IMR-90 (cell line): ENCODE results near the gene SMC1B. TPM values are rescaled to one million over a fixed set of nuclear protein-coding genes. Genes with fewer than 3 reads are reported as not detected.

Experiments
- ATAC-seq: fragments of 200-7000 bp; cut with Tn5 transposase; 2 replicates; pipeline ENCODE4 v1.9.1; 2020; ENCODE audit warnings: low read depth, mild to moderate bottlenecking, moderate library complexity
- BruUV-seq: library from RNA; stranded (reverse); fragments of 400-500 nt; replicated peaks from 2 replicates; lab custom pipeline; 2021; lab: Mats Ljungman, UMichigan
- CTCF ChIA-PET: fragments of 300-600 bp; formaldehyde crosslinking; extraction: SDS; loops from one replicate; lab custom pipeline; 2021; ENCODE audit warnings: antibody characterized with exemption; lab: Yijun Ruan, JAX
- POLR2A ChIA-PET: fragments of 300-600 bp; sonication (Branson Sonifier 250); formaldehyde crosslinking; loops from one replicate; lab custom pipeline; 2022; ENCODE audit warnings: antibody characterized with exemption; ENCODE audit not compliant: unreplicated experiment; lab: Charles Lee
- DNase-seq: peaks from one replicate; pipeline ENCODE4 v3.0.0; 2013
- H2AFZ ChIP-seq: replicated peaks from 2 replicates; pipeline ENCODE3; 2013; ENCODE audit warnings: low read length, mild to moderate bottlenecking; ENCODE audit not compliant: poor library complexity
- H2AK5ac ChIP-seq: 2 replicates; pipeline ENCODE4 v1.6.1; 2013; ENCODE audit warnings: low read depth, low read length, inconsistent platforms
- H2AK9ac ChIP-seq: replicated peaks from 2 replicates; pipeline ENCODE3; 2013; ENCODE audit warnings: mild to moderate bottlenecking, low read depth, low read length, moderate library complexity; ENCODE audit not compliant: poor library complexity
- H2BK120ac ChIP-seq: 2 replicates; pipeline ENCODE4 v1.6.1; 2013; ENCODE audit warnings: low read depth, low read length, inconsistent platforms
- H2BK15ac ChIP-seq: 3 replicates; pipeline ENCODE4 v1.6.1; 2013; ENCODE audit warnings: low read depth, low read length, inconsistent platforms
- H2BK20ac ChIP-seq: 2 replicates; pipeline ENCODE4 v1.6.1; 2013; ENCODE audit warnings: low read depth, mild to moderate bottlenecking, inconsistent platforms, low read length, moderate library complexity
- H2BK5ac ChIP-seq: 2 replicates; pipeline ENCODE4 v1.6.1; 2013; ENCODE audit warnings: mild to moderate bottlenecking, low read depth, low read length, inconsistent platforms; ENCODE audit not compliant: poor library complexity, severe bottlenecking
- H3K14ac ChIP-seq: replicated peaks from 2 replicates; pipeline ENCODE4 v1.6.1; 2013; ENCODE audit warnings: low read depth, low read length, inconsistent platforms
- H3K18ac ChIP-seq: 2 replicates; pipeline ENCODE4 v1.6.1; 2013; ENCODE audit warnings: low read depth, low read length, control low read depth
- H3K23ac ChIP-seq: 2 replicates; pipeline ENCODE4 v1.6.1; 2013; ENCODE audit warnings: low read depth, low read length, inconsistent platforms
- H3K27ac ChIP-seq: 2 replicates; pipeline ENCODE4 v1.5.1; 2013; ENCODE audit warnings: mild to moderate bottlenecking, control low read depth, low read length; ENCODE audit not compliant: insufficient read depth
- H3K27me3 ChIP-seq: 2 replicates; pipeline ENCODE4 v1.6.1; 2013; ENCODE audit warnings: low read length; ENCODE audit not compliant: control insufficient read depth, insufficient read depth
- H3K36me3 ChIP-seq: 2 replicates; pipeline ENCODE4 v1.6.1; 2013; ENCODE audit warnings: low read length, mixed read lengths; ENCODE audit not compliant: control insufficient read depth, insufficient read depth
- H3K4ac ChIP-seq: 2 replicates; pipeline ENCODE4 v1.6.1; 2013; ENCODE audit warnings: low read depth, low read length, inconsistent platforms
- H3K4me1 ChIP-seq: 2 replicates; pipeline ENCODE4 v1.6.1; 2013; ENCODE audit warnings: low read length, mixed read lengths; ENCODE audit not compliant: control insufficient read depth, insufficient read depth
- H3K4me2 ChIP-seq: 2 replicates; pipeline ENCODE4 v1.6.1; 2013; ENCODE audit warnings: low read depth, mild to moderate bottlenecking, control low read depth, low read length, moderate library complexity
- H3K4me3 ChIP-seq: 2 replicates; pipeline ENCODE4 v1.5.1; 2013; ENCODE audit warnings: low read depth, mild to moderate bottlenecking, control low read depth, low read length, moderate library complexity; ENCODE audit not compliant: insufficient read depth
- H3K56ac ChIP-seq: 2 replicates; pipeline ENCODE4 v1.6.1; 2013; ENCODE audit warnings: low read length, inconsistent platforms; ENCODE audit not compliant: insufficient read depth; ENCODE audit errors: extremely low read depth
- H3K79me1 ChIP-seq, 2 experiments: 2 replicates each; pipeline ENCODE4 v1.6.1; 2013; ENCODE audit warnings: low read length in 2 of 2, inconsistent platforms in 1 of 2, low read depth in 1 of 2
- H3K9ac ChIP-seq: 2 replicates; pipeline ENCODE4 v1.6.1; 2013; ENCODE audit warnings: low read depth, low read length, control low read depth
- H3K9me1 ChIP-seq: 2 replicates; pipeline ENCODE4 v1.6.1; 2013; ENCODE audit warnings: low read length, inconsistent platforms; ENCODE audit not compliant: insufficient read depth
- H3K9me3 ChIP-seq: 2 replicates; pipeline ENCODE4 v1.6.1; 2013; ENCODE audit warnings: low read length; ENCODE audit not compliant: control insufficient read depth, insufficient read depth
- H4K20me1 ChIP-seq: 2 replicates; pipeline ENCODE4 v1.6.1; 2013; ENCODE audit warnings: low read length, inconsistent platforms; ENCODE audit not compliant: insufficient read depth
- H4K5ac ChIP-seq: 2 replicates; pipeline ENCODE4 v1.6.1; 2013; ENCODE audit warnings: mild to moderate bottlenecking, low read depth, low read length, control low read depth
- H4K8ac ChIP-seq, 2 experiments: 2 replicates each; pipeline ENCODE4 v1.6.1; 2013; ENCODE audit warnings: low read depth in 2 of 2, low read length in 2 of 2, control low read depth in 1 of 2, inconsistent platforms in 1 of 2
- H4K91ac ChIP-seq: 2 replicates; pipeline ENCODE4 v1.6.1; 2013; ENCODE audit warnings: low read depth, low read length, inconsistent platforms; ENCODE audit not compliant: insufficient read depth
- CEBPB ChIP-seq: IDR thresholded peaks from 2 replicates; pipeline ENCODE4 v1.6.1; 2012; ENCODE audit warnings: low read depth, low read length, improper control_type of control experiment
- CTCF ChIP-seq: conservative IDR thresholded peaks from 2 replicates; pipeline ENCODE4 v1.5.1; 2012; ENCODE audit warnings: mild to moderate bottlenecking, low read depth, low read length, improper control_type of control experiment
- ELK1 ChIP-seq: fragments of 150-350 bp; IDR thresholded peaks from 2 replicates; pipeline ENCODE4 v1.6.1; 2016; ENCODE audit warnings: low read depth, mild to moderate bottlenecking, low read length, moderate library complexity, borderline replicate concordance
- MAFK ChIP-seq: IDR thresholded peaks from 2 replicates; pipeline ENCODE4 v1.6.1; 2012; ENCODE audit warnings: low read depth, low read length, improper control_type of control experiment
- NFE2L2 ChIP-seq: fragments of 150-350 bp; IDR thresholded peaks from 2 replicates; pipeline ENCODE4 v1.6.1; 2016; ENCODE audit warnings: low read depth, mild to moderate bottlenecking, low read length
- POLR2A ChIP-seq: IDR thresholded peaks from 2 replicates; pipeline ENCODE4 v1.6.1; 2012; ENCODE audit warnings: mild to moderate bottlenecking, low read depth, low read length
- RAD21 ChIP-seq: IDR thresholded peaks from 2 replicates; pipeline ENCODE4 v1.6.1; 2012; ENCODE audit warnings: low read length, improper control_type of control experiment
- RCOR1 ChIP-seq: IDR thresholded peaks from 2 replicates; pipeline ENCODE4 v1.6.1; 2012; ENCODE audit warnings: mild to moderate bottlenecking, low read length, improper control_type of control experiment; ENCODE audit not compliant: insufficient replicate concordance
- RFX5 ChIP-seq: IDR thresholded peaks from 2 replicates; pipeline ENCODE4 v1.8.0; 2012; ENCODE audit warnings: low read depth, mild to moderate bottlenecking, low read length, moderate library complexity
- SMC3 ChIP-seq: fragments of 150-350 bp; IDR thresholded peaks from 2 replicates; pipeline ENCODE4 v1.6.1; 2016; ENCODE audit warnings: low read depth, mild to moderate bottlenecking, antibody characterized with exemption, low read length, moderate library complexity
- WGBS, 2 experiments: methylation state at CpG; one replicate each; pipeline versions ENCODE4 v1.1.5 to v1.1.7; 2013; ENCODE audit warnings: missing lambda C conversion rate in 2 of 2; ENCODE audit not compliant: insufficient read length in 1 of 2; ENCODE audit errors: extremely low coverage in 2 of 2; 5-methylcytosine and 5-hydroxymethylcytosine counted together
- dilution Hi-C: fragments of 300-500 bp; cut with HindIII; formaldehyde crosslinking; loops from one replicate; pipeline ENCODE4 v1.14.3; 2018; ENCODE audit warnings: low sequenced_read_pairs; ENCODE audit not compliant: unreplicated experiment
- in situ Hi-C: fragments of 300-500 bp; cut with MboI; formaldehyde crosslinking; loops from 3 replicates; pipeline ENCODE4 v1.14.3; 2019; ENCODE audit warnings: low sequenced_read_pairs, inconsistent platforms, mixed read lengths
- intact Hi-C: fragments of 100-400 bp; cut with micrococcal nuclease; formaldehyde crosslinking; loops from 2 replicates; pipeline ENCODE4 v1.10.0; 2022
- polyA plus RNA-seq, 3 experiments: library from polyadenylated mRNA; depleted of rRNA; stranded (reverse); fragments of >200 nt; gene quantifications; 2 replicates each; pipeline ENCODE4 v1.2.3, GENCODE V29; 2012; ENCODE audit warnings: low replicate concordance in 1 of 3
- total RNA-seq: library from RNA; depleted of rRNA; stranded (reverse); fragments of >200 nt; gene quantifications from 2 replicates; pipeline ENCODE4 v1.2.3, GENCODE V29; 2012

SMC1B gene
- total and polyA plus RNA-seq, 2 of the 4 experiments (the other 2 are of a cell fraction), result not detected

GRCh38 chr22:45429981-45430775, 16.8 kb upstream of the SMC1B start (continued):
- no peak for TF ChIP-seq SMC3

- BruUV-seq, result no TSS peak
- intact Hi-C loops, result no loop called here
- no peak for ATAC-seq
Observed at GRCh38 chr22:45429424-45429823, 16.0 kb upstream of the SMC1B start.

More at GRCh38 chr22:45429424-45429823, 16.0 kb upstream of the SMC1B start:
- Histone ChIP-seq H3K18ac (no peak overlapping the region), H2BK120ac (no peak overlapping the region), H3K79me1 (no peaks in the 10 kb centered on the region), H4K5ac (no peak overlapping the region), H2AK9ac (no peak overlapping the region), H2AK5ac (no peak overlapping the region), H3K36me3 (no peaks in the 10 kb centered on the region), H2BK5ac (no peak overlapping the region), H3K23ac (no peak overlapping the region), H3K4me3 (no peak overlapping the region), H3K4me1 (no peaks in the 10 kb centered on the region), H2BK15ac (no peak overlapping the region), H4K91ac (no peak overlapping the region), H3K4ac (no peak overlapping the region), H3K27me3 (peaks cover 19% of the 10 kb centered on the region; the same call in 1 of the 2 replicates), H2AFZ (no peak overlapping the region), H3K9me1 (no peaks in the 10 kb centered on the region), H4K20me1 (no peaks in the 10 kb centered on the region), H3K9me3 (peaks cover 3% of the 10 kb centered on the region), H3K4me2 (no peak overlapping the region), H3K14ac (no peak overlapping the region), H3K56ac (no peak overlapping the region), H3K27ac (no peak overlapping the region), H4K8ac (no peak overlapping the region), H3K9ac (no peak overlapping the region), H2BK20ac (no peak overlapping the region)
- ChIA-PET CTCF (no interaction called here), POLR2A (no interaction called here)
- dilution Hi-C loops, result no loop called here
- TF ChIP-seq RAD21, result no peak
- no peak for TF ChIP-seq CTCF
- no peak for TF ChIP-seq MAFK
- TF ChIP-seq NFE2L2, result no peak
- TF ChIP-seq RCOR1, result no peak
- no peak for TF ChIP-seq ELK1
- no peak for TF ChIP-seq CEBPB
- TF ChIP-seq POLR2A, result no peak
- no peak for TF ChIP-seq RFX5
- 82% methylated on average over 8 of the region's 10 CpGs; no CpG with 5 or more reads in 1 of the 2 experiments for WGBS, 2 experiments
- in situ Hi-C loops, result no loop called here
- DNase-seq, result no peak
